Activated naive CD4-positive, alpha-beta T cell treated with anti-CD3 and anti-CD28 coated beads for 36 hours (primary cell): ENCODE measurements around the gene RND2. TPM values are rescaled to one million over a fixed set of nuclear protein-coding genes. Genes with fewer than 3 reads are reported as not detected.

Experiments used
- CTCF ChIA-PET: fragments of 350-600 bp; sonication (Branson Sonifier 250); formaldehyde crosslinking; loops from one replicate; lab custom pipeline; 2021; ENCODE audit warnings: antibody characterized with exemption; lab: Charles Lee
- DNase-seq: peaks from one replicate; pipeline ENCODE4 v3.0.0-alpha.2; 2020
- H3K27ac Mint-ChIP-seq: one replicate; pipeline ENCODE4 v1.8.0; 2021; ENCODE audit warnings: mild to moderate bottlenecking, mixed read lengths
- H3K27me3 Mint-ChIP-seq: one replicate; pipeline ENCODE4 v1.8.0; 2021; ENCODE audit warnings: low read depth, mixed read lengths
- H3K36me3 Mint-ChIP-seq: one replicate; pipeline ENCODE4 v1.8.0; 2021; ENCODE audit warnings: low read depth, mixed read lengths
- H3K4me1 Mint-ChIP-seq: one replicate; pipeline ENCODE4 v1.8.0; 2021; ENCODE audit warnings: low read depth, mixed read lengths
- H3K4me3 Mint-ChIP-seq: one replicate; pipeline ENCODE4 v1.8.0; 2021; ENCODE audit warnings: mild to moderate bottlenecking, moderate library complexity, mixed read lengths
- H3K9me3 Mint-ChIP-seq: one replicate; pipeline ENCODE4 v1.8.0; 2021; ENCODE audit warnings: mixed read lengths
- intact Hi-C: fragments of 100-400 bp; cut with micrococcal nuclease; formaldehyde crosslinking; loops from one replicate; pipeline ENCODE4 v1.15.1; 2023
- total RNA-seq, 2 experiments: library from RNA; stranded (reverse); gene quantifications; one replicate each; pipeline ENCODE4 v1.2.3, GENCODE V29; 2021

RND2 gene
- total RNA-seq, 2 experiments from 2014 or later = not detected

GRCh38 chr17:43069368-43069898 lies 44.4 kb downstream of the RND2 start:
- H3K36me3 Mint-ChIP-seq = peaks cover 44% of the 10 kb centered on the region
- no peak overlapping the region for H3K27ac Mint-ChIP-seq
- H3K27me3 Mint-ChIP-seq = no peaks in the 10 kb centered on the region
- no peaks in the 10 kb centered on the region for H3K9me3 Mint-ChIP-seq
- no peak overlapping the region for H3K4me3 Mint-ChIP-seq
- CTCF ChIA-PET = no interaction called here
- no peak for DNase-seq
- intact Hi-C loops = no loop called here
- no peaks in the 10 kb centered on the region for H3K4me1 Mint-ChIP-seq

GRCh38 chr17:43070257-43070656 lies 45.2 kb downstream of the RND2 start:
- Mint-ChIP-seq H3K9me3 (no peaks in the 10 kb centered on the region), H3K36me3 (peaks cover 51% of the 10 kb centered on the region), H3K4me1 (no peaks in the 10 kb centered on the region), H3K27ac (no peak overlapping the region), H3K27me3 (no peaks in the 10 kb centered on the region), H3K4me3 (no peak overlapping the region)
- intact Hi-C loops = no loop called here
- DNase-seq = no peak
- CTCF ChIA-PET = no interaction called here

DNA sequence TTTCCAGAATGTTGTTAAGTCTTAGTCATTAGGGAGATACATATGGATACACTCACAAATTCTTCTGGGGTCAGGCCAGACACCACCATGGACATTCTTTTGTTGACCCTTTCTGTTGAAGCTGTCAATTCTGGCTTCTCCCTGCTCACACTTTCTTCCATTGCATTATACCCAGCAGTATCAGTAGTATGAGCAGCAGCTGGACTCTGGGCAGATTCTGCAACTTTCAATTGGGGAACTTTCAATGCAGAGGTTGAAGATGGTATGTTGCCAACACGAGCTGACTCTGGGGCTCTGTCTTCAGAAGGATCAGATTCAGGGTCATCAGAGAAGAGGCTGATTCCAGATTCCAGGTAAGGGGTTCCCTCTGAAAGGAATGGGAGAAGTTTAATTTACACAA lies 45.8 kb downstream of the RND2 start:
- H3K36me3 Mint-ChIP-seq = peaks cover 50% of the 10 kb centered on the region
- no peak overlapping the region for H3K27ac Mint-ChIP-seq
- intact Hi-C loops = no loop called here
- no peak overlapping the region for H3K4me3 Mint-ChIP-seq
- CTCF ChIA-PET = no interaction called here
- no peak for DNase-seq
- no peaks in the 10 kb centered on the region for H3K9me3 Mint-ChIP-seq
- H3K4me1 Mint-ChIP-seq = no peaks in the 10 kb centered on the region
- no peaks in the 10 kb centered on the region for H3K27me3 Mint-ChIP-seq

DNA sequence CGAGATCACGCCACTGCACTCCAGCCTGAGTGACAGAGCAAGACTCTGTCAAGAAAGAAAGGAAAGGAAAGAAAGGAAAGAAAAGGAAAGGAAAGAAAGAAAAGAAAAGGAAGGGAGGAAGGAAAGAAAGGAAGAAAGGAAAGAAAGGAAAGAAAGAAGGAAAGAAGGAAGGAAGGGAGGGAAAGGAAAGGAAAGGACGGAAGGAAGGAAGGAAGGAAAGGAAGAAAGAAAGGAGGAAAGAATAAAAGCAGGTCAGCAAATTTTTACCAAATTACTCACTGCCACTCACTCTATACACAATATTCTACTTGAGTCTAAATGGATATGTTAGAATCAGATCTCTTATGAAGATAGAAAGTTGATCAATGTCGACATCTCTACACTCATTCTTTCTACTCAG lies 49.8 kb downstream of the RND2 start:
- no peak overlapping the region for H3K4me3 Mint-ChIP-seq
- no peaks in the 10 kb centered on the region for H3K9me3 Mint-ChIP-seq
- no peaks in the 10 kb centered on the region for H3K27me3 Mint-ChIP-seq
- DNase-seq = no peak
- no peak overlapping the region for H3K27ac Mint-ChIP-seq
- H3K36me3 Mint-ChIP-seq = peaks cover 40% of the 10 kb centered on the region
- CTCF ChIA-PET = interaction anchor here (0.7 kb wide), 1 partner anchor 23 kb away, joined by 3 read pairs; no protein-coding TSS in a partner anchor
- no peaks in the 10 kb centered on the region for H3K4me1 Mint-ChIP-seq
- intact Hi-C loops = no loop called here

GRCh38 chr17:43079641-43080302 lies 54.7 kb downstream of the RND2 start:
- Mint-ChIP-seq H3K27me3 (no peaks in the 10 kb centered on the region), H3K9me3 (no peaks in the 10 kb centered on the region), H3K4me1 (no peaks in the 10 kb centered on the region), H3K4me3 (no peak overlapping the region), H3K27ac (no peak overlapping the region), H3K36me3 (peaks cover 35% of the 10 kb centered on the region)
- CTCF ChIA-PET = no interaction called here
- no peak for DNase-seq
- intact Hi-C loops = no loop called here

Other genes starting within 250 kb of the RND2 start
- under 1 TPM; 0.17 to 0.41 TPM for gene WNK4, start 244.6 kb upstream of the RND2 start, total RNA-seq
- gene COA3, start 226.5 kb upstream of the RND2 start, total RNA-seq = 10 to 100 TPM; 23.7 to 24.4 TPM
- gene CNTD1, start 226.4 kb upstream of the RND2 start, total RNA-seq = not detected
- gene BECN1, start 200.9 kb upstream of the RND2 start, total RNA-seq = 10 to 100 TPM; 64.1 to 71.3 TPM
- 10 to 100 TPM; 84.7 to 87.0 TPM for gene PSME3, start 191.8 kb upstream of the RND2 start, total RNA-seq
- 1 to 10 TPM; 2.0 to 2.6 TPM for gene AOC2, start 180.7 kb upstream of the RND2 start, total RNA-seq
- gene AOC3, start 174.0 kb upstream of the RND2 start, total RNA-seq = 1 to 10 TPM; 1.4 to 2.6 TPM
- gene G6PC1, start 124.4 kb upstream of the RND2 start, total RNA-seq = not detected
- gene AARSD1, start 60.8 kb upstream of the RND2 start, total RNA-seq = 10 to 100 TPM; 48.4 to 49.3 TPM
- gene PTGES3L, start 45.2 kb upstream of the RND2 start, total RNA-seq = under 1 TPM; 0.33 to 0.57 TPM
- 1 to 10 TPM; 5.9 to 6.5 TPM for gene RUNDC1, start 44.7 kb upstream of the RND2 start, total RNA-seq
- gene RPL27, start 26.8 kb upstream of the RND2 start, total RNA-seq = 1,000 to 10,000 TPM; 1,974 to 2,033 TPM
- gene IFI35, start 18.4 kb upstream of the RND2 start, total RNA-seq = 10 to 100 TPM; 43.9 to 50.5 TPM
- 10 to 100 TPM; 32.6 to 34.7 TPM for gene VAT1, start 2.8 kb upstream of the RND2 start, total RNA-seq
- gene BRCA1, start 100.1 kb downstream of the RND2 start, total RNA-seq = 10 to 100 TPM; 77.4 to 80.6 TPM
- gene NBR1, start 146.0 kb downstream of the RND2 start, total RNA-seq = 10 to 100 TPM; 62.1 to 66.8 TPM
- gene TMEM106A, start 186.6 kb downstream of the RND2 start, total RNA-seq = 1 to 10 TPM; 5.8 to 7.1 TPM
- not detected for gene CCDC200, start 203.4 kb downstream of the RND2 start, total RNA-seq
- 1,000 to 10,000 TPM; 6,253 to 7,820 TPM for gene RNU2-1, start 208.7 kb downstream of the RND2 start, total RNA-seq